Measurements from ENCODE around the gene C3orf33.

The C3orf33 gene

GRCh38 chr3:155785662-155786295 lies 20.3 kb downstream of the C3orf33 start:
- DNase-seq (ENCODE audit: low read depth, low spot score), result no peak

- DNase-seq (ENCODE audit: low read depth, low spot score), result no peak
These were observed 23.6 kb downstream of the C3orf33 start for GRCh38 chr3:155782390-155782953.

- DNase-seq (ENCODE audit: low read depth, low spot score), result no peak
These were observed 25.8 kb downstream of the C3orf33 start for GRCh38 chr3:155780291-155780690.

- no peak for DNase-seq (ENCODE audit: low read depth, low spot score)
These were observed 27.6 kb downstream of the C3orf33 start for GRCh38 chr3:155778462-155778861.

GRCh38 chr3:155772801-155773200 lies 33.3 kb downstream of the C3orf33 start:
- no peak for DNase-seq (ENCODE audit: low read depth, low spot score)

GRCh38 chr3:155771126-155771525 lies 35.0 kb downstream of the C3orf33 start:
- no peak for DNase-seq (ENCODE audit: low read depth, low spot score)

- no peak for DNase-seq (ENCODE audit: low read depth, low spot score)
These were observed 39.9 kb downstream of the C3orf33 start for GRCh38 chr3:155766206-155766605.

- DNase-seq (ENCODE audit: low read depth, low spot score), result no peak
These were observed 42.1 kb downstream of the C3orf33 start for GRCh38 chr3:155763870-155764463.

- no peak for DNase-seq (ENCODE audit: low read depth, low spot score)
These were observed 45.4 kb downstream of the C3orf33 start for GRCh38 chr3:155760653-155761052.

- DNase-seq (ENCODE audit: low read depth, low spot score), result no peak
These were observed 48.5 kb downstream of the C3orf33 start for GRCh38 chr3:155757577-155757976.

GRCh38 chr3:155753038-155753639 lies 52.9 kb downstream of the C3orf33 start:
- no peak for DNase-seq (ENCODE audit: low read depth, low spot score)

- no peak for DNase-seq (ENCODE audit: low read depth, low spot score)
These were observed 57.3 kb downstream of the C3orf33 start for GRCh38 chr3:155748611-155749365.

GRCh38 chr3:155747946-155748290 lies 58.2 kb downstream of the C3orf33 start:
- no peak for DNase-seq (ENCODE audit: low read depth, low spot score)

- no peak for DNase-seq (ENCODE audit: low read depth, low spot score)
These were observed 58.7 kb downstream of the C3orf33 start for GRCh38 chr3:155747286-155747945.

- DNase-seq (ENCODE audit: low read depth, low spot score), result no peak
These were observed 59.4 kb downstream of the C3orf33 start for GRCh38 chr3:155746703-155747102.

- DNase-seq (ENCODE audit: low read depth, low spot score), result no peak
These were observed 60.1 kb downstream of the C3orf33 start for GRCh38 chr3:155745795-155746550.

- no peak for DNase-seq (ENCODE audit: low read depth, low spot score)
These were observed 61.3 kb downstream of the C3orf33 start, which contains the start of gene PLCH1 for GRCh38 chr3:155744626-155745324. PLCH1 (minus strand) TSS chr3:155745071; CDS start chr3:155704224, 40,847 bp downstream.

GRCh38 chr3:155744010-155744625 lies 62.0 kb downstream of the C3orf33 start:
- DNase-seq (ENCODE audit: low read depth, low spot score), result no peak

GRCh38 chr3:155743606-155744005 lies 62.5 kb downstream of the C3orf33 start:
- no peak for DNase-seq (ENCODE audit: low read depth, low spot score)

All from activated CD4-positive, CD25-positive, alpha-beta regulatory T cell treated with anti-CD3 and anti-CD28 coated beads, Interleukin-2, amount 50 U/mL, for 16 hours (primary cell).